Iris pigment epithelial cell (primary cell): ENCODE data around the gene ANKRD29.
"Not testable (repeated sequence)": the region's sequence is repeated elsewhere in the genome, so short reads cannot be mapped to it uniquely, and the experiment has no call there.

Experiments
- DNase-seq: peaks from one replicate; pipeline ENCODE4 v3.0.0-alpha.2; 2011; ENCODE audit warnings: low read depth

The ANKRD29 gene

GRCh38 chr18:23616258-23616657 lies 46.5 kb downstream of the ANKRD29 start:
- peak; percentile 24 for DNase-seq

GRCh38 chr18:23614891-23615290 lies 47.8 kb downstream of the ANKRD29 start:
- DNase-seq = no peak

- no peak for DNase-seq
Measured at GRCh38 chr18:23614413-23614812, 48.3 kb downstream of the ANKRD29 start.

- not testable (repeated sequence) for DNase-seq
Measured at GRCh38 chr18:23613091-23613475, 49.6 kb downstream of the ANKRD29 start.

- DNase-seq = no peak
Measured at GRCh38 chr18:23612434-23613090, 50.1 kb downstream of the ANKRD29 start.

GRCh38 chr18:23609390-23610023 lies 53.2 kb downstream of the ANKRD29 start:
- no peak for DNase-seq

GRCh38 chr18:23608211-23608610 lies 54.5 kb downstream of the ANKRD29 start:
- DNase-seq = no peak

- no peak for DNase-seq
Measured at GRCh38 chr18:23605941-23606340, 56.8 kb downstream of the ANKRD29 start.

GRCh38 chr18:23599809-23600208 lies 62.9 kb downstream of the ANKRD29 start:
- DNase-seq = no peak

- DNase-seq = no peak
Measured at GRCh38 chr18:23596183-23596582, 66.5 kb downstream of the ANKRD29 start.

- DNase-seq = no peak
Measured at GRCh38 chr18:23595591-23595990, 67.1 kb downstream of the ANKRD29 start.

- DNase-seq = peak; percentile 82
Measured at GRCh38 chr18:23593720-23594119, 69.0 kb downstream of the ANKRD29 start.

GRCh38 chr18:23592911-23593310 lies 69.8 kb downstream of the ANKRD29 start:
- no peak for DNase-seq

- DNase-seq = peak; percentile 31
Measured at GRCh38 chr18:23591011-23591410, 71.7 kb downstream of the ANKRD29 start.

GRCh38 chr18:23588836-23589560 lies 73.7 kb downstream of the ANKRD29 start:
- no peak for DNase-seq

- DNase-seq = no peak
Measured at GRCh38 chr18:23587220-23587642, 75.5 kb downstream of the ANKRD29 start.

GRCh38 chr18:23586249-23587196 lies 76.2 kb downstream of the ANKRD29 start, which contains the start of gene NPC1:
Gene NPC1 (minus strand): TSS chr18:23586506. CDS start chr18:23586343, 163 bp downstream.
- peak; percentile 97 for DNase-seq

GRCh38 chr18:23585897-23586248 lies 76.8 kb downstream of the ANKRD29 start:
- no peak for DNase-seq

- DNase-seq = no peak
Measured at GRCh38 chr18:23585007-23585871, 77.5 kb downstream of the ANKRD29 start.

GRCh38 chr18:23584019-23584983 lies 78.4 kb downstream of the ANKRD29 start:
- DNase-seq = no peak
